Activated T-helper 9 cell treated with anti-CD3 and anti-CD28 coated beads, Interleukin-2, amount 50 U/mL, for 16 hours (primary cell): Measurements from ENCODE around the gene MECP2.
A peak's percentile ranks its signal among the peaks of the same experiment; 100 is the strongest.
"Not testable (repeated sequence)": the region's sequence is repeated elsewhere in the genome, so short reads cannot be mapped to it uniquely, and the experiment has no call there.

ENCODE experiments used
- DNase-seq: peaks from one replicate; pipeline ENCODE4 v3.0.0-alpha.2; 2020; ENCODE audit warnings: low read depth

The MECP2 gene

GRCh38 chrX:154016366-154017076 is 81.0 kb downstream of the MECP2 start:
- no peak for DNase-seq

GRCh38 chrX:154015581-154016264 is 81.8 kb downstream of the MECP2 start:
- no peak for DNase-seq

- DNase-seq = no peak
Measured at GRCh38 chrX:154014429-154015380, 82.8 kb downstream of the MECP2 start.

DNA sequence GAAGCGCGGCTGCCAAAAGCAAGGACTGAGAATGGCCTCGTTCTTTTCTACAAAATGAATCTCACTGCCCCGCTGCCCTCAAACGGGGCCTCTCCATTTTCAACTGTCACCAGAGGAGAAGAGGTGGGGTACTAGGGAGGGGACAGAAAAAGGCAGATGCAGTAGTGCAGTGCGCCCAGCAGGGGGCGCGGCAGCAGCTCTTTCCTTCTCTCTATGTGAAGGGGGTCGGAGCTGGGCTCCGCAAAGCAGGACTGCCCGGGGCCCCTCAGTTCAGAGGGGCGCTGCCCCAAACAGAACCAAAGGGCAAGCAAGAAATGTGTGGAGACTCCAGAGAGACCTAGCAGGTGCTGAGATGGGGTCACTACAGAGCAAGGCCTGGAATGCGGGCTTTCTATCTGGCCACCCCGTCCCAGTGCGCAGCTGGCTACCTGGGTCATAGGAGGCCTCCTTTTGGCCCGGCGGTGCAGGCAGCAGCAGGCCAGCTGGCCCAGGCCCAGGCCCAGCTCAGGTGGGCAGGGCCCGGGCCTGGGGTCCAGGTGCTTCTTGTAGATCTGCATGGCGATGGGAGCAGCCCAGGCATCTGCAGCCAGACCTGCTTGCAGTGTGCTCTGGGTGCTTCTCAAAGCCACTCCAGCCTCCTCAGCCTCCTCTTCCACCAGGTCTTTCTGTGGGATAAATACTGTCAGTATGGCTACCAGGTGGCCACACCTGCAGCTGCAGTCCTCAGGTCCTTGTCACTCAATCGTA is 83.7 kb downstream of the MECP2 start:
- DNase-seq = peak; percentile 39

DNA sequence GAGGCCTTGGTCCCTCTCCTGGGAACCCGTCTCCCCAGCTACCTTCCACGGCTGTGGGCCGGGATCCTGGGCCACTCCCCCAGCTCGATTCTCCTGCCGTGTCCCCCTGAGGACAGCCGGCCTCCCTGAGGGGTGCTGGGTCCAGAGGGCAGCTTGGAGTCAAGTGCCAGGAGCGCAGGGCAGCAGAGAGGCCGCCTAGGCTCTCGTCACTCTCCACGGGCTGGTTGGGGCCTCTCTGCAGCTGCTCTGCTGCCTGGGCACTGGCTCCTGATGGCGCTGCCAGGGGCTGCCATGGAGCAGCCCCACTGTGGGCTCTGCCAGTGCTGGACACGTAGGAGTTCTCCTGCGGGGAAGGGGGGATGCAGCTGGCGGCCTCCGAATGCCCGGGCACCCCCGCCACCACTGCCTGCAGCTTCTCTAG is 84.5 kb downstream of the MECP2 start:
- DNase-seq = no peak

DNA sequence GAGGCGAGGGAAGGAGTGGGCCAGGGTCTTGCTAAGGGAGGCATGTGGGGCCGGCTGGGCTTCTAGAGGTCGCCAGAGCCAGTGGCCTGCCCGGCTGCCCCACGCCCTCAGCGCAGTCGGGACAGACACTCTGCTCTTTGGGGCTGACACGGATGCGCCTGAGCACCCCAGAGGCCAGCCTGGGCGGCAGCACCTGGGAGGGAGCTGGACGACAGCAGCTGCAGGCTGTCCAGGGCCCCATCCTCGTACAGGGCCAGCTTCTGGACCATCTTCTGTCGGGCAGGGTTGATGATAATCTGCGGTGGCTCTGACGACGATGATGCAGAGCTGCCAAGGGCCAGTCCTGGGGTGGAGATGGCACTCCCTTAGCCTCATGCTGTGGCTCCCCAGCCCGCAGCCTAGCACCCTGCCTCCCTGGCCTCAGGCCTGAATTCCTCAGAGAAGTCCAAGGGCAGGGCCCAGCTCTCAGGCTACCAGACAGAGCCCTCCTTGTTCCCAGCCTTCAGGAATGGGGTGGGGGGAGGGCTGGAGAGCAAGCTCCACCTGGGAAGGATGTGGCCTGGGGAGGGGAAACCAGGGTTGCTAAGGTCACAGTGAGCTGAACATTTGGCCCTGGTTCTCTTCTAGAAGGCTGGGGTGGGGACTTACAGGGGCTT is 85.1 kb downstream of the MECP2 start:
- DNase-seq = no peak

DNA sequence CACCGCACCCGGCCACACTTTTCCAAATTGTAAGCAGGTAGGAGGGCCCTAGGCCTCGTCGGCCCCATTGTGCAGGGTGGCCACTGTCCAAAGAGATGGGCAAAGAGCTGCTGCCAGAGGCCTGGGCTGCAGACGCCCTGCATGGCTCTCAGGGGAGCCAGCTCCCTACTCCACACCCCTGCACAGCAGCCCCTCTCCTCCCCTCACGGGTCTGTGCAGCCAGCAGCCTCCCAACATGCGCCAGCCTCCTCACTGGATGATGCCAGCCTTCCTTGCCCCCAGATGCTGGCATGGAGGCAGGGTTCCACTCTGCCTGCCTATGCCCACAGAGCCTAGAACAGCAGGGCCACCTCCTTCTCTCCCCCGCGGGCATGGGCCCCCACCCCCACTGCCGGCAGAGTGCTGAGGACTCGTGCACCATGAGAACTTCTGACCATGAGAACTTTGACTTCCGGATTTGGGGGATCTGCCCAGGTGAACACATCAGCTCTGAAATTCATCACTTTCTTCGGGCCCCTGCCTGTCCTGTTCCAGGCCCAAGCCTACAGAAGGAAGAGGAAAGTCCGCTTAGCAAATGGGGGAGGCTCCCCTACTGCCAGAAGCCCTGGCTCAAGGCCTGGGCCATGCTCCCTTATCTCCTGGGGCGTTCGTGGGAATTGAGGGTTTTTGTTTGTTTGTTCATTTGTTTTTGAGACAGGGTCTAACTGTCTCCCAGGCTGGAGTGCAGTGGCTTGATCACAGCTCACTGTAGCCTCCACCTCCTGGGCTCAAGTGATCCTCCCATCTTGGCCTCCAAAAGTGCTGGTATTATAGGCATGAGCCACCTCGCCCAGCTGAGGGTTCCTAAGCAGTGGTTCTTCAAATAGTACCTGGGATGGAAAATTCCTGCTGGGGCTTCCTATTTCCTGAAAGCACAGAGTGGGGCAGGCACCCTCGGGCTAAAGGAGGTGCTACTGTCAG is 85.9 kb downstream of the MECP2 start:
- no peak for DNase-seq

DNA sequence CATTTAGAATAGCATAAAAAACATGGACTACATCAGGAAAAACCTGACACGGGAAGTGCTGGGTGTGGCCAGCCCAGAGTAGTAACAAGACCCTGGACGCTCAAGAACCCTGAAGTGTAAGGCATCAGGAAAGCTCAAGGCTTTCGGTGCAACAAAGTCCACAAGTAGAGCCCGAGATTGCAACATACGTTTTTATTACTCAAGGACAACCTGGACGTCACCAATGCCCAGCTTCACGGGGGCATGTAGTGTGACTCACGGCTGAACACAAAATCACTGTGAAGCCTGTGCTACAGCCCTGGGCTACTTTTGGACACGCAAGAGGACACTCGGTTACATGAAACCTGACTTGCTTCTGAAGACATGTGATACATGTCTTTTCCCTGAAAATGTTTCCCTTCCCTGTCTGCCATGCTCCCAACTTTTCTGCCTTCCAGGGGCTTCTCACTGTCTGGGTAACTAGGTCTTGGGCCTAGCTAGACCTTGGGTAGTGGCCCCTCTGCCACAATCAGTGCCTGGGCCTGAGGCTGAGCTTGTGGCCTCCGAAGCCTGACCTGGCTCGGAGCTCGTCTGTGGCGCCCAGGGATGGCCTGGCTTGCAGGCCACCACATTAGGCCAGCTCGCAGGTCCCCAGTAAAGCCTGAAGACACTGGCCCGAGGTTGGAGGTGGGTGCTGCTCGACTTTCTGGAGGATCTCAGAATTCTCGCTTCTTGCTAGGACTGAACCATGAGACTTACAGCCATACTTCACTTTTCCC is 87.0 kb downstream of the MECP2 start:
- no peak for DNase-seq

- DNase-seq = no peak
Measured at GRCh38 chrX:154008521-154008920, 89.0 kb downstream of the MECP2 start.

- no peak for DNase-seq
Measured at GRCh38 chrX:154006947-154007346, 90.6 kb downstream of the MECP2 start.

GRCh38 chrX:154004315-154004714 is 93.2 kb downstream of the MECP2 start:
- DNase-seq = no peak

DNA sequence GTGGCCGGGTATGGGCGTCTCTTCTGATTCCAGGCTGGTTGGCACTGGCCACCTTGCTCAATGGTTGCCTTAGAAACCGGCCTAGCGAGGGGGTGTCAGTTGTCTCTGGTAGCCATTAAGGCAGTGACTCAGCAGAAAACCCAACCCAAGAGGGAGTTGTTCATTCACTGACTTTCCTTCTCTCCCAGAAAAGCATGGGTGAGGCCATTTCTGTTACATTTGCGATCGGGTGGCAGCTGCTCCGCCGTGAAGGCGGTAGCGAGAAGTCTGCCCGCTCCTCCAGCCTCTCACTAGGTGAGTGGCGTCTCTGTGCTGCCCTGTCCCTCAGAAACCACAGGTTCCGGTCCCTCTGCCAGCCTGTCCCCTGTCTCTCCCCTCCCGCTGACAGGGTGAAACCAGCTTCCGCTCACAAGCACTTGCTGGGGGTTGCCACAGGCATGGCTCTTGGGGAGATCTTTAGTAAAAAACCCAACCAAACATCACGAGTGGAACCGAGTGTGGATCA is 95.2 kb downstream of the MECP2 start:
- no peak for DNase-seq

GRCh38 chrX:154000051-154000450 is 97.5 kb downstream of the MECP2 start:
- no peak for DNase-seq

DNA sequence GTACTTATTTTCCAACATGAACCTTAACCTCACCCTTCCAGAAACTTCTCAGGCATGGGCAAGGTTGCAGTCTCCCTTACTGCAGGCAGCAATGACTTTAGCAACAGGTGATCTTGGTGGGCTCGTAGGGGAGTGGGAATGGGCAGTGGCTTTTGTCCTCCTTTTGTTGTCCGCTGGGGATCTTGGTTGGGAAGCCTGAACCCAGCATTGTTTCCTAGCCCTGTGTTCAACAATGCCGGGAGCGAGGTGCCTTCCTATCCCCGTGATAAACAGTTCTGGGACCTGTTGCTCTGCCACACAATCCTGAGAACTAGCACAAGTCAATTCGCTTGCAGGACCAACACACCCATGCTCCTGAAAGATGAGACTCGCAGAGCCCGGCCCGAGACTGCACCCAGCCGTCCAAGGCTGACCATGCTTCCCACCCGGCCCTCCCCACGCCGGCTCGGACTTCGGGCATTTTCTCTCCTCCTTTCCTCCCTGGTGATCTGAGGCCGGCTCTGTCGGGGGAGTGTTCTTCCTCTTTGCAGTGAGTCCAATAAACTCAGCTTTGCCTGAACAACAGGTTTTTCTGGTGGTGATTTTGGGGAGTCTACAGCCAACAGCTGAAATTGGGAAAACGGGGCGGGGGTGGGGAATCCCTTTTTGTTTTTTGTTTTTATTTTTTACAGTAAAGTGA is 98.0 kb downstream of the MECP2 start:
- DNase-seq = no peak

DNA sequence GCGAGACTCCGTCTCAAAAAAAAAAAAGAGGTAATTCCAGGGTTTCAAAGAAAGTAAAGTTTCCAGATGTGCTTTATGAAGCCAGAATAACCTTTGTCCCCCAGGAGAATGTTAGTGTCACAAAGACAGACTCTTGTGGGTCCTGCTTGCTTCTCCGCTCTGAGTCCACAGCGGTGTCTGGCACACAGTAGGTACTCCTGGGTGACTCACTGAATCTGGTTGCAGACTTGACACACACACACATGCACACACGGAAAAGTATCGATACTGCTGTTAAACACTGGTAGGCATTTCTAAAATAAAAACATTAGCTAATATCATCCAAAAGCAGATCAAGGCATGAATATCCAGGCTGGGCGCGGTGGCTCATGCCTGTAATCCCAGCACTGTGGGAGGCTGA is 102.0 kb downstream of the MECP2 start:
- no peak for DNase-seq

- not testable (repeated sequence) for DNase-seq
Measured at GRCh38 chrX:153994398-153994797, 103.1 kb downstream of the MECP2 start.

DNA sequence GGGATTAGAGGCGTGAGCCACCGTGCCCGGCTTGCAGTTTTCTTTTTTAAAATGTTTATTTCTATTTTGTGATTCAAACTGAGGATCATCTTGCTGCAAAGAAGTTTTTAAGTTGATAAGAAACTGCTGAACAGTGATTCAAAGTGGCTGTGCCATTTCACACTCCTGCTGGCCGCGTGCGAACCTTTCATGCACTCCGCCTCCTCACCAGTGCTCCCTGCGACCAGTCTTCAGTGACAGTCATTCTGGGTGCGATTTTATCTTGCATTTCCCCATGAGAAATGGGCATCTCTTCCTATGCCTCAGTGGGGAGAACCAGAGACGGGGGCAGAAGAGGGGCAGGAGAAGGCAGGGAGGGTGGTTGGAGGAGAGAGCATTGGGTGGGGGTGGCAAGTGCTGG is 103.5 kb downstream of the MECP2 start:
- DNase-seq = no peak

DNA sequence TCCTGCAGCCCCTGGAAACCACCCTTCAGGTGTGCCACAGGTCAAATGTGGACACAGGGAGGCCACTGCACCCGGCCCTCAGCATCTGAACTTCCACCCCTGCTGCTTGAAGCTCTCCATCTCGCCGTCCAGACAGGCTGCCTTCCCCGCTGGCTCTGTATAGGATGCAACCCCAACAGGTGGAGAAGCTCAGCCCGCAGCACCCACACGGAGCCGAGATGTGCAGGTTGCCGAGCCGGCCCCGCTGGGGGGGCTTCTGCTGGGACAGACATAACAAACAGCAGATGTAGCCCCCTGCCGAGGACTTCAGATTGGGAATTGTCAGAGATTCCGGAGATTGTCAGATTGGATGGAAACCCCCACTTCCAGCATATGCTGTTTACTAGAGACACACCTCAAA is 104.4 kb downstream of the MECP2 start:
- DNase-seq = no peak

DNA sequence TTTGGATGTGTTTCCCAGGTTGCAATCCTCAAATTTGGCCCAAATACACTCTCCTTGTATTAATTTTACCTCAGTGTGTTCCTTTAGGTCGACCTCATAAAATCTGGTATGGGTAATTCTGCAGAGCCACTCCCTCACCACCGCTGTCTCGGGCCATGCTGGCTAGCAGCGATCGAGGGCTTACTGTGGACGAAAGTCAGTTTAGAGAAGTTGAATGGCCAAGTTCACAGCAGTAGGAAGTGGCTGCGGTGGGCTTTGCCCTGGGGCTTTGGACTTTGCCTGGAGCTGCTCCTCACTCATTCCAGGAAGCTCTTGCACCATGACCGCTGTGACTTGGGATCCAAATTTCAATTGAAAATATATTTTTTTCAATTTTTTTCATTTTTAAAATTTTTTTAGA is 105.3 kb downstream of the MECP2 start:
- no peak for DNase-seq
